Muscle of leg (tissue), 11 donors: ENCODE measurements around the gene SMARCC1. TPM values are rescaled to one million over a fixed set of nuclear protein-coding genes. Genes with fewer than 3 reads are reported as not detected.

Experiments
- DNase-seq: peaks from one replicate; pipeline ENCODE4 v3.0.0; 2013
- H3K27ac ChIP-seq: one replicate; pipeline ENCODE4 v1.5.1; 2013; ENCODE audit warnings: mild to moderate bottlenecking, low read length, control low read depth
- H3K27me3 ChIP-seq: one replicate; pipeline ENCODE4 v1.6.1; 2013; ENCODE audit warnings: low read length; ENCODE audit not compliant: control insufficient read depth, insufficient read depth
- H3K36me3 ChIP-seq: one replicate; pipeline ENCODE4 v1.6.1; 2013; ENCODE audit warnings: low read length; ENCODE audit not compliant: control insufficient read depth, insufficient read depth
- H3K4me1 ChIP-seq: one replicate; pipeline ENCODE4 v1.6.1; 2013; ENCODE audit warnings: low read length; ENCODE audit not compliant: control insufficient read depth, insufficient read depth
- H3K4me3 ChIP-seq: one replicate; pipeline ENCODE4 v1.5.1; 2013; ENCODE audit warnings: low read length, control low read depth
- H3K9me3 ChIP-seq: replicated peaks from 2 replicates; pipeline ENCODE4 v1.6.1; 2013; ENCODE audit warnings: low read depth, low read length; ENCODE audit not compliant: control insufficient read depth
- WGBS: methylation state at CpG from one replicate; pipeline ENCODE4 v1.1.5; 2013; ENCODE audit warnings: missing lambda C conversion rate; ENCODE audit not compliant: insufficient coverage; 5-methylcytosine and 5-hydroxymethylcytosine counted together
- polyA plus RNA-seq, 8 donors: library from polyadenylated mRNA; unstranded; fragments of 120-200 nt; gene quantifications; one replicate each; pipeline versions ENCODE4 v1.2.1 to v1.2.3, GENCODE V29; 2013; ENCODE audit warnings: inconsistent platforms in 1 of 8, low replicate concordance in 1 of 8; ENCODE audit not compliant: insufficient read length in 8 of 8, insufficient read depth in 1 of 8
- total RNA-seq: library from RNA; stranded (reverse); fragments of 120-200 nt; gene quantifications from one replicate; pipeline ENCODE4 v1.2.4, GENCODE V29; 2013

SMARCC1 gene
- total and polyA plus RNA-seq, 9 donors: 35.5 to 73.0 (median 60.0) TPM

DNA sequence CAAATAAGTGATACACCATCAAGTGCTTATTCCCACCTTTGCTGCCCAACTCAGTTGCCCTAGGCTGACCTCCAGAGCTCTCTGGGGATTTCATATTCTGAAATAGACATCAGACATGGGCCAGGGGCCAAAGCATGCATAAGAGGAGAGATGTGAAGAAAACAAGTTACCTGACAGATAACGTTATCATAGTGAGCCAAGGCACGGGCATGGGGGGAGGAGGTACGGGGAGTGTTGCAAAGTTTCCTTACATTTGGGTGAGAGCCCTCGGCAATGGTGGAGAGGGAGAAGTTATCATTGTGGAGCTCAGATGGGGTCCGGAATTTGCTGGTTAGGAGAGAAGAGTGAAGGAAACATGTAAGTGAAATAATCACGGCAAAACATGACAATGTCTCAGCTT lies 212.8 kb downstream of the SMARCC1 start:
- no peak for DNase-seq
- 90% methylated on average over 6 of the region's 6 CpGs for WGBS
- Histone ChIP-seq H3K27ac (no peak overlapping the region), H3K4me1 (peaks cover 25% of the 10 kb centered on the region), H3K36me3 (no peaks in the 10 kb centered on the region), H3K4me3 (no peak overlapping the region), H3K27me3 (peaks cover 3% of the 10 kb centered on the region), H3K9me3 (no peaks in the 10 kb centered on the region)

- 66% methylated on average over 2 of the region's 4 CpGs for WGBS
- no peak for DNase-seq
- no peak overlapping the region for H3K27ac ChIP-seq
- H3K9me3 ChIP-seq: no peaks in the 10 kb centered on the region
- peaks cover 14% of the 10 kb centered on the region for H3K4me1 ChIP-seq
- no peaks in the 10 kb centered on the region for H3K36me3 ChIP-seq
- H3K27me3 ChIP-seq: peaks cover 3% of the 10 kb centered on the region
- H3K4me3 ChIP-seq: no peak overlapping the region
Observed at GRCh38 chr3:47567149-47567548, 214.5 kb downstream of the SMARCC1 start.

- peaks cover 3% of the 10 kb centered on the region for H3K27me3 ChIP-seq
- H3K9me3 ChIP-seq: no peaks in the 10 kb centered on the region
- 89% methylated on average over 7 of the region's 9 CpGs for WGBS
- H3K4me3 ChIP-seq: no peak overlapping the region
- H3K4me1 ChIP-seq: peaks cover 10% of the 10 kb centered on the region
- no peaks in the 10 kb centered on the region for H3K36me3 ChIP-seq
- DNase-seq: no peak
- no peak overlapping the region for H3K27ac ChIP-seq
Observed at GRCh38 chr3:47566667-47567066, 215.0 kb downstream of the SMARCC1 start.

DNA sequence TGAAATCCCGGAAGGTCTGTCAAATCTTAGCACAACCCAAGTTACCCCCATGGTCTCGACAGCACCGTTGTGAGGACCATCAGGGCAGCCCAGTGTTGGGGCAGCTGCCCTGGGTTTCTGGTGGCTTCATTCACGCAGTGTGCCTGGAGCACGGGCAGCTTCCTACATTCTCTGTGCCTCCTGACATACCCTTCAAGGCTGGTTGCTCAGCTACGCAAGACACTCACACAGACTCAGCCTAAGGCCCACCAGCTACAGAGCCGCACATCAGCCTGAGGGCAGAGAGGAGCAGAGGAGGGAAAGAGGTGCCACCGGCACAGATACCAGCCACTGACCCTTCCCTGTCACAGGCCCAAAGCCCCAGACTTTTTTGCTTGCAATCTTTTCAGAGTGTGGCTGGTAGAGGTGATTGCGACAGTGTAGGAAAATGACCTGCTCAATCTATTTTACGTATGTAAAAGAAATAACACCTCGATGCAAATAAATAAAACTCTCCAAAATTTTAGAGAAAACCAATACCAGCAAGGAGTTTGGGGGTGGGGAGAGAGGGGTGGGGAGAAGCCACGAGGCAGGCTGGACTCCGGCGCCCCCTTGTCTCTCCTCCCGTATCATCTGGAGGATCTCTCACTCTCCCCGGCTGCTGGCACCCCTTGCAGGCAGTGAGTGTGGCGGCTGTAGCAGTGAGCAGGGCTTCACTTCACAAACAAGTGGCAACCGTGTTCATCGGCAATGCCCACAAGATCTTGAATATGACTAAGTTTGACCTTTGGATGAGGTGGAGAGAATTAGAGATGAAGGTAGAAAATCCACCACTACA lies 215.8 kb downstream of the SMARCC1 start:
- Histone ChIP-seq H3K27me3 (no peaks in the 10 kb centered on the region), H3K27ac (no peak overlapping the region)
- WGBS: 86% methylated on average over 5 of the region's 19 CpGs

GRCh38 chr3:47556351-47556750 lies 225.3 kb downstream of the SMARCC1 start:
- H3K9me3 ChIP-seq: no peaks in the 10 kb centered on the region
- H3K4me1 ChIP-seq: no peaks in the 10 kb centered on the region
- H3K27me3 ChIP-seq: no peaks in the 10 kb centered on the region
- H3K27ac ChIP-seq: no peak overlapping the region
- no peaks in the 10 kb centered on the region for H3K36me3 ChIP-seq
- H3K4me3 ChIP-seq: no peak overlapping the region
- 60% methylated on average over 1 of the region's 2 CpGs for WGBS
- no peak for DNase-seq

More for the DNA sequence above, 215.8 kb downstream of the SMARCC1 start:
- Histone ChIP-seq H3K36me3 (no peaks in the 10 kb centered on the region), H3K4me1 (peaks cover 3% of the 10 kb centered on the region), H3K9me3 (no peaks in the 10 kb centered on the region), H3K4me3 (no peak overlapping the region)
- DNase-seq: no peak

DNA sequence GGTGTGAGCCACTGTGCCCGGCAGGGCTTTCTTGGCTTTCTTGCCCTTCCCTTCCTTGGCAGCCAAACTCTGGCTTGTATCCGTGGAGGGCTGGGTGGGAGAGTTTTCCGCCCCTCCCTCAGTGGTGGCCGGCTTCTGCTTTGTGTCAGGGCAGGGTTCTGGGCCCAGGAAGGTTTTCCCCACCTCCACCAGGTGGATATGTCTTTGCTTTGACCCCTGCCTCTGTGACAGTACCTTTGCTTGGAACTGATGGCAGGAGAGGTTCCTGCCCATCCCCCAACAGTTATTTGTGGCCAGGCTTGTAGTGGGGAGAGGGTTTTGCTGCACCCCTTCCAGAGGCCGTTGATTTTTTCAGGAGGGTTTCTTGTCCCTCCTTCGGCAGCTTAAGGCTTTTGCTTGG lies 227.4 kb downstream of the SMARCC1 start:
- Histone ChIP-seq H3K9me3 (no peaks in the 10 kb centered on the region), H3K27me3 (no peaks in the 10 kb centered on the region), H3K27ac (no peak overlapping the region), H3K36me3 (no peaks in the 10 kb centered on the region), H3K4me1 (no peaks in the 10 kb centered on the region), H3K4me3 (no peak overlapping the region)
- DNase-seq: no peak
- no CpG with 5 or more reads among the region's 6 CpGs for WGBS

- Histone ChIP-seq H3K27ac (no peak overlapping the region), H3K4me3 (no peak overlapping the region), H3K4me1 (no peaks in the 10 kb centered on the region), H3K36me3 (no peaks in the 10 kb centered on the region), H3K9me3 (no peaks in the 10 kb centered on the region), H3K27me3 (no peaks in the 10 kb centered on the region)
- 34% methylated on average over 7 of the region's 7 CpGs for WGBS
- DNase-seq: no peak
Observed at GRCh38 chr3:47553407-47553806, 228.3 kb downstream of the SMARCC1 start.

GRCh38 chr3:47542471-47543173 lies 239.1 kb downstream of the SMARCC1 start:
- 44% methylated on average over 16 of the region's 21 CpGs for WGBS
- Histone ChIP-seq H3K27me3 (peaks cover 2% of the 10 kb centered on the region), H3K9me3 (no peaks in the 10 kb centered on the region), H3K36me3 (no peaks in the 10 kb centered on the region), H3K27ac (no peak overlapping the region), H3K4me1 (peaks cover 8% of the 10 kb centered on the region), H3K4me3 (no peak overlapping the region)
- DNase-seq: peak; percentile 40

DNA sequence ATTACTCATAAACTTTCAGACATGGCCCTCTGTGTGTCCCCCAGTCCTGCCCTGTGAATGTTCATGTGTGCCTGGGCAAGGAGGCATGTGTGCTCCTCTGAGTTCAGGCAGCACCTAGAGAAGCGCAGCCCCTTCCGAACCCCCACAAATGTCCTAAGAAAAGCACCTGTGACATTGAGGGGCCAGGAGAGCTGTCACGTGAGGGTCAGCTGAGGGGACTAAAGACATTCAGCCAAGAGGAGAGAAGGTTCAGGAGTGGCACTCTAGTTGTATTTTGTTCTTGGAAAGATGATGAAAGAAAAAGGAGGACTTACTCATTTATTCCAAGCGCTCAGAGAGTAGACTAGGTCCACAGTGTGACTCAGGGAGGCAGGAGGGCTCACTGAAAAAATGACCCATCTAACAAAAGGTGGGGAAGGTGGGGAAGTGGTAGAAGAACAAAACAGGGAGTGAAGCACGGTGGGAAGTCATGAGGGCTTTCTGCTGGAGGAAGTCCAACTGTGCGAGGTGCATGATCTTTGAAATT lies 240.0 kb downstream of the SMARCC1 start:
- WGBS: 57% methylated on average over 4 of the region's 6 CpGs
- no peaks in the 10 kb centered on the region for H3K36me3 ChIP-seq
- H3K9me3 ChIP-seq: no peaks in the 10 kb centered on the region
- H3K4me1 ChIP-seq: peaks cover 8% of the 10 kb centered on the region
- no peak for DNase-seq
- no peak overlapping the region for H3K4me3 ChIP-seq
- peaks cover 2% of the 10 kb centered on the region for H3K27me3 ChIP-seq
- no peak overlapping the region for H3K27ac ChIP-seq

- Histone ChIP-seq H3K27me3 (peaks cover 2% of the 10 kb centered on the region), H3K27ac (no peak overlapping the region), H3K9me3 (no peaks in the 10 kb centered on the region), H3K4me1 (peaks cover 8% of the 10 kb centered on the region), H3K4me3 (no peak overlapping the region), H3K36me3 (no peaks in the 10 kb centered on the region)
- WGBS: 45% methylated on average over 1 of the region's 4 CpGs
- no peak for DNase-seq
Observed at GRCh38 chr3:47540281-47540680, 241.4 kb downstream of the SMARCC1 start.
